ENCODE results near the gene RYR1.

GRCh38 chr19:38577826-38578225, 144.3 kb downstream of the RYR1 start:
- TF ChIP-seq CTCF (conservative IDR thresholded peaks at IDR 0.05): no peak
- TF ChIP-seq ZFX (IDR thresholded peaks at IDR 0.05): no peak

Data from C4-2B (cell line).